ENCODE data around the gene SLC50A1.

Gene SLC50A1

DNA sequence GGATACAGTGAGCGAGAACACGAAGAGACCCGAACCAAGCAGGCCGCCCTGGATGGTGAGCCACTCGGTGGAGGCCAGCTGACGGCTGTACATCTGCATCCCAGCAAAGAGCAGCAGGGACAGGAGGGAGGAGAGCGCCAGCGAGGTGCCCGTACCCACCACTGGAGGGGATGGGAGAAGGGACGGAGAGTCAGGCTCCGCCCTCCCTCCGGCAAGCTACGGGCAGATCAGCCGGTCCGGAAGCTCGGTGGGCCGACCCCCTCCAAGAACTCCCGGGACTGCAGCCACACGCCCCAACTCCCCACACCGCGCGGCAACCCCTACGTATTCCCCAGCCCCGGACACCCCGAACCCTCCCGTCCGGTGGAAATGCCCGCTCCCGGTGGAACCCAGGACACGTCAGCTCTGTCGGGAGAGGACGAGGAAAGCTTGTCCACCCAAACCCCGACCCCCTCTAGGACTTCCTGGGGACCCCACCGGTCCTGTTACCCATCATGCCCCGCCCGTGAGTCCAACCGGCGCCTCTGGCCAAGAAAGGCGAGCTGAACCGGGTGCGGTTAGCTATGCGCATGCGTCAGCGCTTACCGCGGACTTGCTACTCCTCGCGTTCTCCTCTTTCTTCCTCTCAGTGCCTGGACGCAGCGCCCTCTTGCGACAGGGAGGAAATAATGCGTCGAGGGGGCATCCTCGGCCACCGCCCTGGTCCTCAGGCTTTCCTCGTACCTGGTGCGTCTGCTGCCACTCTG, 37.3 kb downstream of the SLC50A1 start, which contains the start of gene KRTCAP2:
Gene KRTCAP2 (minus strand): TSS at position 573 of the 746 bp plus-strand sequence. CDS start 80 bp downstream, at position 493.
- DNase-seq, result peak; percentile 93

DNA sequence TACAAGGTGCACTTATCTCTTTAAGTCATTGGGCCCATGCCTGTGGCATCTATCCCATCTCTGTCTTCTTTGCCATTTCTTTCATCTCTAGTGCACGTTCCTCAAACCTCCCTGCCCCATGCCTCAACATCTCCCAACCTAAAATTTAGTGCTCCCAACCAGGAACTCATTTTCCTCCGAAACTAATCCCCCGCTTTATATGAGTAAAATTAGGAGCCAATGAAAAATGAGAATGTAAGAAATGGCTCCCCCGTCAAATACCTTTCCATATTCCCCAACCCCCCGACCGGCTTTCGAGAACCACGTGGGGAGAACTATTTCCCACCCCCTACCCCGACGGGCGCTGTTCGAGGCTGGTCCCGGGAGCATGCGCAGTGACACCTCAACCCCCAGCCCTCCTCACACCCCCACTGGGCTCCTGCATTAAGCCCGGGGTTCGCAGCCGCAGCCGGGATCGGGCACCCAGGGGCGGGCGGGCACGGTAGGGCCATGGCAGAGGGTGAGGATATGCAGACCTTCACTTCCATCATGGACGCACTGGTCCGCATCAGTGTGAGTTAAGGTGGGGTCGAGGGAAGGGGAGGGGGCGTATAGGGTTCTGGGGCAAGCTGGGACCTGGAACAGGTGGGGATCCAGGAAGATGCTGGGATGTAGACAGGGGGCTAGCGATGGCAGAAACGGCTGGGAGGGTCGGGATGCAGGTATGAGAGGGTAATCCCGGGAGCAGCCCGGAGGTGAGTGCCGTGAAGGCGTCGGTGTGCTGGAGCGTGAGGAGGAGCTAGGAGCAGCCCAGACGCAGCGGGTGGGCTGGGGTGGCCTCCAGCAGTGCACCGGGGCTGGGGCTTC, 38.0 kb downstream of the SLC50A1 start, which contains the start of gene TRIM46:
Gene TRIM46 (plus strand): TSS at position 372 of the 846 bp plus-strand sequence. CDS start 118 bp downstream, at position 490.
- peak; percentile 73 for DNase-seq

DNA sequence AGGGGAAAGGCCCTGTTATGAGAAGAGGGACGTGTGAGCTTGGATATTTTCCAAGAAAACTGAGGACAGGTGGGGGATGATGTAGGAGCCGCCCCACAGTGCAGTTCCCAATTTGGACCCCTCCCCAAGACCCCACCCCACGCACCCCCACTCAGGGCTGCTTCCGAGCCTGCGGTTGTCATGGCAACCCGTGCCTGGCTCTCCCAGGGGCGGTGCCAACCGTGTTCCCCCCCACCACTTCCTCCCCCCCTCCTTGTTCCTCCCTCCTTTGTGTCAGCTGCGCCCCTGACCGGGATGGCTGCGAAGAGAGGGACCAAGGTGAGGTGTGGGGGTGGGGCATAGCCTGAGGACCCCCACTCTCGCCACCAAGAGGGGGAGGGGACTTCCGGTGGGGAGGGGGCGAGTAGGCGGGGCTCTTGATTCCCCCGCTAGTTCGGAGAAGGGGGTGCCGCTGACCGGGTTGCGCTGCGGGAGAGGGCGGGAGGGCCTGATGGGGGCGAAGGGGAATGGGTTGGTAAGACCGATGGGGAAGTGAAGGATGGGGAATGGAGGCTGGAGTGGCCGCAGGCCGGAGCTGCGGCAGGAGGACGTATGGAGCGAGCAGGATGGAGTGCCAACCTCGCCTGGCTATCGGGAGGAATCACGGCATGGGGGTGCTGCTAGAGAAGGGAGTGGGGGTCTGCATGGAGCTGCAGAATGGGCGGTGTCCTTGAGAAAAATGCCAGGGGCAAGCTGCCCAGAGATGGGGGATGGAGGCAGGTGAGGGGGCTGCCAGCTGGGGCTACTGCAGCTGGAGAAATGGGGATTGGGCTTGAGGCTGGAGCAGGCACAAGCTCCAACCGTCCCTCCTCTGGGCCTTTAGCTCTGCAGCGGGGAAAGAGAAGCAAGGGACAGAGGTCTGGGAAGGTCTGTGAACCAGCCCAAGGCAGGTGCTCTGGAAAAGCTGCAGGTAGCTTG, 39.0 kb downstream of the SLC50A1 start:
- peak; percentile 35 for DNase-seq

DNA sequence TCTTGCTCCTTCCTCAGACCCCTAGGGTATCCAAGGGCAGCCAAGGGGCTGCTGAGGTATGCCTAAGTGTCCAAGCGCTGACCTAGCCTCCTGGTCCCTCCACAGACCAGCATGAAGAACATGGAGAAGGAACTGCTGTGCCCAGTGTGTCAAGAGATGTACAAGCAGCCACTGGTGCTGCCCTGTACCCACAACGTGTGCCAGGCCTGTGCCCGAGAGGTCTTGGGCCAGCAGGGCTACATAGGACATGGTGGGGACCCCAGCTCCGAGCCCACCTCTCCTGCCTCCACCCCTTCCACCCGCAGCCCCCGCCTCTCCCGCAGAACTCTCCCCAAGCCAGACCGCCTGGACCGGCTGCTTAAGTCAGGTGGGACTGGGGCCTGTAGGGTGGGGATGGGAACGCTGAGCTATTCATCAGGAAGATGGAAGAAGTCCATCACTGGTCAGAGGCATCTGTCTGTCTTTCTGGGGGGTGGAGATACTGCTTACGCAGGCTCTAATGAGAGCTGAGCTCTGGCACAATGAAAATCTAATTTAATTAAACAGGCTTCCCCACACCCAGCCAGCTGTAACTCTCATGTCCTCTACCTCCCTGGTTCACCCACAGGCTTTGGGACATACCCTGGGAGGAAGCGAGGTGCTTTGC, 39.8 kb downstream of the SLC50A1 start:
- DNase-seq, result no peak

DNA sequence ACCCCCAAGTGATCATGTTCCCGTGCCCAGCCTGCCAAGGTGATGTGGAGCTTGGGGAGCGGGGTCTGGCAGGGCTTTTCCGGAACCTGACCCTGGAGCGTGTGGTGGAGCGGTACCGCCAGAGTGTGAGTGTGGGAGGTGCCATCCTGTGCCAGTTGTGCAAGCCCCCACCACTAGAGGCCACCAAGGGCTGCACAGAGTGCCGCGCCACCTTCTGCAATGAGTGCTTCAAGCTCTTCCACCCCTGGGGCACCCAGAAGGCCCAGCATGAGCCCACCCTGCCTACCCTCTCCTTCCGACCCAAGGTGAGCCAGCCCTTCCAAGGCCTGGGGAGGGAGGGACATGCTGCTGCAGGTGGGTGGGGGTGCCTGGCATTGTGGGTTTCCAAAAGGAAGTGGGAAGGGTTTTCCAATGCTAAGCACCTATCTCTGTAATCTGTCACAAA, 40.3 kb downstream of the SLC50A1 start:
- no peak for DNase-seq

DNA sequence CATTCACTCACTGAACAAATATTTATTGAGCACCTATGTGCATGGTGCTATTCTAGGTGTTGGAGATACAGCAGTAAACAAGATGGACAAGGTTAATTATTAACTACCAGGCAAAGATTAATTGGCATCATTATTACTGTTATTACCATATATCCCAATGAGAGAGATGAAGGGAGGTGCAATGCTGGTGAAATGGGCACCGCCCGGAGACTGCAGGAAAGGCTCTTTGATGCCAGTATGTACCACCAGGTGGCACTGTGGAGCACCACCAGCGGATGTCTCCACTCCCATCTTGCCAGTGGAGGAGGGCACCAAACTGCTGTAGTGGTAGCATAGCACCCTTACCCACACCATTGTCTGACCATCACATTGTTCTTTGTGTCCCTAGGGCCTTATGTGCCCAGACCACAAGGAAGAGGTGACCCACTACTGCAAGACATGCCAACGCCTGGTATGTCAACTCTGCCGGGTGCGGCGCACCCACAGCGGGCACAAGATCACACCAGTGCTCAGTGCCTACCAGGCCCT, 41.0 kb downstream of the SLC50A1 start:
- peak; percentile 79 for DNase-seq

DNA sequence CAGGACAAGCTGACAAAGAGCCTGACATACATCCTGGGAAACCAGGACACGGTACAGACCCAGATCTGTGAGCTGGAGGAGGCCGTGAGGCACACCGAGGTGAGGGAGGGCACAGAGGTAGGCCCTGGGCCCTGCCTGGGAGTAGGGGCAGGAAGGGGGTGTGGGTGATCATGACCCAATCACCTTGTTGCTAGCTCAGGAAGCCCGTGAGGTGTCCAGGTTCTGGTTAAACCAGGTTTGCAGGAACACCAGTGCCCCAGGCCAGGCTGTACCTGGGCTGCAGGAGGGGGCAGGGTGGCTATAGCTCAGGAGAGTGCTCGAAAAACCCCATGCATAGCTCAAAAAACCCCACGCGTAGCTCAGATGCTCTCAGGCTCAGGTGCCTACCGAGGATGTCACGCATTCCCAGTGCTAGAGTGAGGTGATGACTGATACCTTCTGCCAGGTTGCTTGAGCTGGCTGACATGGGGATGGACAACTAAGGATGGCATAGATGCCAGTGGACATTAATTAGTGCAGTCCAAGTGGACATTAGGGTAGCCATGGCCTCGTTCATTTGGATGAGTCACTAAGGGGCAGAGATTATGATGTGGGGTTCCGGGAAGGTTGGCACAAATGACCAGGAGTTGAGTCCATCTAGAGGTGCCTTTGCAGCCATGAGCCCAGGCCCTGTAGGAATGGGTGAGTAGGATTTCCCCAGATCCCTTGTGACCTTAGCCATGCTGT, 41.7 kb downstream of the SLC50A1 start:
- no peak for DNase-seq

DNA sequence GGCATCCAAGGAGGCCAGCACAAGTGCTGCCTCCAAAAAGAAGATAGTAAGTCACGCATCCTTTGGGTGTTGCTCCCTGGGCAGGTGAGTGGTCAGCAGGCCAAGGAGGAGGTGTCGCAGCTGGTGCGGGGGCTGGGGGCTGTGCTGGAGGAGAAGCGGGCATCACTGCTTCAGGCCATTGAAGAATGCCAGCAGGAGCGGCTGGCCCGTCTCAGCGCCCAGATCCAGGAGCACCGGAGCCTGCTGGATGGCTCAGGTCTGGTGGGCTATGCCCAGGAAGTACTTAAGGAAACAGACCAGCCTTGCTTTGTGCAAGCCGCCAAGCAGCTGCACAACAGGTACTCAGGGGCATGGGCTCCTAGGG, 42.2 kb downstream of the SLC50A1 start:
- DNase-seq, result no peak

DNA sequence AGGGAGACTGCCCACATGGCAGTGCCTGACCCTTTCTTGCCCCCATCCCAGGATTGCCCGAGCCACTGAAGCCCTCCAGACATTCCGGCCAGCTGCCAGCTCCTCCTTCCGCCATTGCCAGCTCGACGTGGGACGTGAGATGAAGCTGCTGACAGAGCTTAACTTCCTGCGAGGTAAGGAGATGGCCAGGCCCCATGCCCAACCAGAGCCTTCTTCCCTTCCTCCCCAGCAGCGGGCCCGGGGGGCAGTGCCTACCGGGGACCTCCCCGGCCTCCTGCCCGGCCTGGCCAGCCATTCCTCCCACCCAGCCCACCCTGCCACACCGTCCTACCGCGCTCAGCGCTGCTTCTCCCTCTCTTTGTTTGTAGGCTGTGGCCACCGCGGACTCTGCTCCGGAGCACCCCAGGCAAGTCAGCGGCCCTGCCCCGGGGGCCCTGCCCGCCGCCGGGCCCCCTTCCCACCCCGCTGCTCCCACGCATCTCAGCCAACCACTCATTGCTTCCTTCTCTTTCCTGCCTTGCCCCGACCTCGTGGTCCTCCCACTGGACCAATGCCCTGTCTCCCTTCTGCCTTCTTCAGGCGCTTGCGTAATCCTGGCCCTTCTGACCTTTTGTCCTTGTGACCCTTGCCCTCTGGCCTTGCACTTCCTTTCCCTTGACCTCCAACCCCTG, 42.9 kb downstream of the SLC50A1 start:
- DNase-seq, result no peak

DNA sequence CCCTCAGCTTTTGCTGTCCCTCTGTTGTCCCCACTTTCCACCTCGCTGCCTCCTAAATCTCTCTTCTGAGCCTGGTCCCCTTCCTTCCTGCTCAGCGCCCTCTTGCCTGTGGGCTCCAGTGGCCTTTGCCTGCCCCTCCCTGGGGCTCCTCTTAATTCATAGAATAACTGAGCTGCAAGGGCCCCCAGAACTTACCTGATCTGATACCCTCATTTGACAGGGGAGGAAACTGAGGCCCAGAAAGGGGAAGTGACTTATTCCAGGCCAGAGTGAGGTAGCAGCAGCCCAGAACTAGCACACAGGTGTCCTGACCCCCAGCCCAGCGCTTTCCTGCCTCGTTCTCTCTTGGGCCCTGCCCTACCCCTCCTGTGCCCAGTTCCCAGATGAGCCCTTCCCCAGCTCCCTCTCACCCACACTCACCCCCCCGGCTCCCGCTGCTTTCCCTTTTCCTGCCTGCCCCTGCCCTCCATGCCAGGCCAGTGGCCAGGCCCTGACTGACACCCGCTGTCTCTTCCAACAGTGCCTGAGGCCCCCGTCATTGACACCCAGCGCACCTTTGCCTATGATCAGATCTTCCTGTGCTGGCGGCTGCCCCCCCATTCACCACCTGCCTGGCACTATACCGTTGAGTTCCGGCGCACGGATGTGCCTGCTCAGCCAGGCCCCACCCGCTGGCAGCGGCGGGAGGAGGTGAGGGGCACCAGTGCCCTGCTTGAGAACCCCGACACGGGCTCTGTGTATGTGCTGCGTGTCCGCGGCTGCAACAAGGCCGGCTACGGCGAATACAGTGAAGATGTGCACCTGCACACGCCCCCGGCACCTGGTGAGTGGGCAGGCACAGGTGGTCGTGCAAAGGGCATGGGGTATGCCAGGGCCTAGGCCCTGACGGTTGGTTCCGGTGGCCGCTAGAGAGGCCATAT, 43.7 kb downstream of the SLC50A1 start:
- no peak for DNase-seq

DNA sequence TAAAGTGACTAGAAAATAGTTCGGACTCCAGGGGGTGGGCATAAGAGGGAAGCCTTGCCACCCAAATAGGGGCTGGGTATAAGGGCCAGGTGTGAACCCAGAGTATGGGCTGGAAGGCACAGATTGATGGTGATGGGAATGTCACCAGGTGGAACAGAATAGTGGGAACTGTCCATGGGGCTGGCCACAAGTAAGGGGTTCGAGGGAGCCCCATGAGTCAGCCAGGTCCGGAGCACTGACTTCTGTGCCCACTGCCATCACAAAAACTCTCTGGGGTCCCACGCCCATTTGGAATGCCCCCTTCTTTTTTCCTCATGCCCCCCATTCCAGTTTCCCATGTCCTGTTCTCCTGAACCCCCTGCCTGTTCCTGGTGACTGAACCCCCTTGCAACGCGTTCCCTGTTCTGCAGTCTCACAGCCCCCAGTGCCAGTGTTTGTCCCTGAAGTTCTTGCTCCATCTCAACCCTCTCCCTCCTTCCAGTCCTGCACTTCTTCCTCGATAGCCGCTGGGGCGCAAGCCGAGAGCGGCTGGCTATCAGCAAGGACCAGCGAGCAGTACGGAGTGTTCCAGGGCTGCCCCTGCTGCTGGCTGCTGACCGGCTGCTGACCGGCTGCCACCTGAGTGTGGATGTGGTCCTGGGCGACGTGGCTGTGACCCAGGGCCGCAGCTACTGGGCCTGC, 45.9 kb downstream of the SLC50A1 start:
- no peak for DNase-seq

DNA sequence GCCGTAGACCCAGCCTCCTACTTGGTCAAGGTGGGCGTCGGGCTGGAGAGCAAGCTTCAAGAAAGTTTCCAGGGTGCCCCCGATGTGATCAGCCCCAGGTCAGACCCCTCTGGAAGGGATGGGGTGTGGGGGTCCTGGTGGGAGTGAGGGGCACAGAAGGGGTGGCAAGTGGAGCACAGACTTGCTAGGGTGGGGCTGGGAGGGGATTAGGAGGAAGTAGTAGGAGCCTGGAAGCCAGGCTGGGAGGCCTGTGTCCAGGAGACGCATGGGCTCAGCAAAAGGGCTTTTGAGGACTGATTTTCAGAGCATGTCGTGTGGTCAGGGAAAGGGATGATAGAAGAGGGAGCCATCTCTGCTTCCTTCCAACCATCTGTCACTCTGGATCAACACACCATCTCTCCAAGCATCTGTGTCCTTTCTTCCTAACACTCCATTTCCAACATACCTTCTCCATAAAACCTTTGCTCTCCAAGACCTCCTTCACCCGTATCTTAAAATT, 46.4 kb downstream of the SLC50A1 start:
- no peak for DNase-seq

DNA sequence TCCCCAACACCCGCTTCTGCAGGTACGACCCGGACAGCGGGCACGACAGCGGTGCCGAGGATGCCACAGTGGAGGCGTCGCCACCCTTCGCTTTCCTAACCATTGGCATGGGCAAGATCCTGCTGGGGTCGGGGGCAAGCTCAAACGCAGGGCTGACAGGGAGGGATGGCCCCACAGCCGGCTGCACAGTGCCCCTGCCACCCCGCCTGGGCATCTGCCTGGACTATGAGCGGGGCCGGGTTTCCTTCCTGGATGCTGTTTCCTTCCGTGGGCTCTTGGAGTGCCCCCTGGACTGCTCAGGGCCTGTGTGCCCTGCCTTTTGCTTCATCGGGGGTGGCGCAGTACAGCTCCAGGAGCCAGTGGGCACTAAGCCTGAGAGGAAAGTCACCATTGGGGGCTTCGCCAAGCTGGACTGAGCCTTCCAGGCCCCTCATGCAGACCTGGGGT, 48.1 kb downstream of the SLC50A1 start:
- DNase-seq, result no peak

DNA sequence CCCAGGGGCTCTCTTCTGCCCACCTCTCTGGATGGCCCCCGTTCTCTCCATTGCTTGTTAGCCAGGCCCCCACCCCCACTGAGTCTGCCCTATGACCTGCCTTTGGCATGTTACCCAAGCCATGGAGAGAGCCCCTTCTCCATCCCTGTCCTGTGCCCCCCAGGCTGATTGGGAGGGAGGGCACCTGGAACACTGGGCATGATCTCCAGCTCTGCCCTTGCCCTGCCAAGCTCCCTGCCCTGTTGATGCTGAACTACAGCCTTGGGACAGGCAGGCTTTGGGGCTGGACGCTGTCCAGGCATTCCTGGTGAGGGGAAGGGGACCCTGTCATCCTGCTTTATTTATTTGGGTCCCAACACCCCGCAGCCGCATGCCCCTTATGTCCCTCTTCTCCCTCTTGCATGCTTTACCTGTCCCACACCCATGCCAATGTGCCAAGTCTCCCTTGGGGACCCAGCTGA, 48.7 kb downstream of the SLC50A1 start:
- no peak for DNase-seq

DNA sequence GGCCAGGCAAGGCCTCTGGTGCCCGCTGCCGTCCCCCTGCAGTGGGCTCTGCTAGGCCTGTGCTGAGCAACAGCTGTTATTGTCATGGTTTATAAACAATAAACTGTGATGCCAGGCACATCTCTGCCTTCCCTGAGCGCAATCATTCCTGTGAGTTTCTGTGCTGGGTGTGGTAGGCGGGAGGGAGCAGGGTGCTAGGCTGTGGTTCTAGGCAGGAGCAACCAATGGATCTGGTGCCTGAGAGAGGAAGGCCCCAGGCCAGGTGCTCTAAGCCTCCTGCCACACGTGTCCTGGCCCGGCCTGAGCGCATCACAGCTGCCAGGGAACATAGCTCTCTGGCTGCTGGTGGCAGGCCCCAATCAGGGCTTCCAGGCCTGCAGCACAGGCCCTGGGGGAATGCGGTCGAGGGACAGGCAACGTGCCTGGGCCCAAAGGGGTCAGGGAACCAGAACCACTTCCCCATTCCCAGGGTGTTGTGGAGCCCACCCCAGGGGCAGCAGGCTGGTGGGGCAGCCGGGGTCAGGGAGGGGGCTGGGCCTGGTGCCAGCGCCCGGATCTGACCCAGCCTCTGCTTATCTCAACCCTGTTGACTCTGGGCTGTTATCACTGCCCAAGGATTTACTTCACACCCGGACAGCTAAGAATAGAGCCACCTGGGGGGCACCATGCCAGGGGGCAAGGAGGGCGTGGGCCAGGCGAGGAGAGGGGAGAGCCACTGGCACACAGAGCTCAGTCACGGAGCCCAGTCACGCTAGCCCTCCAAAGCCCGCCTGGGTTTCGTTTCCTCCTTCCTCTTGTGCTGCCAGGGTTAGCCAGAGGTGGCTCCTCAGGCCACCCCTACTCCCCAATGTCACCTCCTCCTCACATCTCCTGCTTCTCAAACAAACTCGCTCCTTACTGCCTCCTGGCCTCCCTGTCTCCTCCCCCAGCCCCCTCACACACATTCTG, 49.5 kb downstream of the SLC50A1 start:
- DNase-seq, result no peak

DNA sequence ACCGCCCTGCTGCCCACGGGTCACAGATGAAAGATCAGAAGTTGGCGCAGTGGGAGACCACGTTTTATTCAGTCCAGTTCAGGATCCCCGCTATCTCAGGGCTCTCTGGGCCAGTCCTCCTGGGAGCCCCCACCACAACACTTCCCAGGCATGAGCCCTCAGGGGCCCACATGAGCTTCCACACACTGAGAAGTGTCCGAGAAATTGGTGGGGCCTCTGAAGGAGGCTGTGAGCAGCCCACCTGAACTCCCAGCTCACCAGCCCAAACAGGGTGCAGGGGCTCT, 50.1 kb downstream of the SLC50A1 start:
- no peak for DNase-seq

DNA sequence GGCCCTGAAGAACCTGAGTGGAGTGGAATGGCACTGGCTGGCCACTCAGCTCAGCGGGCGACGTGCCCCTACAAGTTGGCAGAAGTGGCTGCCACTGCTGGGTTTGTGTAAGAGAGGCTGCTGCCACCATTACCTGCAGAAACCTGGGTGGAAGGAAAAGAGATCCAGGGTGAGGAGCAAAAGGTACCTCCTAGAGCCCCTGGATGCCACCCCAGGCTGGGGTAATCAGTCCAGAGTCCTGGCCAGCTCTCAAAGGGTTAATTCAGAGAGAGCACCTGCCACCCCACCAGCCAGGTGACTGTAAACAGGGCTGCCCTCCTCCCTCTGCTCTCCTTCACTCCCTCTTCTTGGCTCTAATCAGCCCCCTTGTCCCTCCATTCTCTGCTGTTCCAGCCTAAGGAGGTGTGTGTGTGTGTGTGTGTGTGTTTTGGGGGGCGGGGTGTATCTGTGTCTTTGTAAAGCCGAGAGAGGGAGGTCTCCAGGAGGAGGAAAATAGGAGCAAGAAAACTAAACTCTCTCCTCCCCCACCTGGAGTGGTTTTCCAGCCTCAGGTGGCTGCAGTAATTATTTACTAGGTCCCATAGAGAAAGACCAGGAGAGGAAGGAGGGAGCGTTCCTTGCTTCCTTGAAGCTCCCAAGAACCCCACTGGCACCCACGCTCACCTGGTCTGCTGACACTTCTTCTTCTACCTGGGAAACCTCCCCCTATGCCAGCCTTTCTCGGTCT, 50.6 kb downstream of the SLC50A1 start:
- no peak for DNase-seq
